ENCODE measurements around the gene GDPD4.

GDPD4 gene

GRCh38 chr11:77287615-77288273 lies 13.7 kb downstream of the GDPD4 start:
- peak; percentile 81 for DNase-seq (ENCODE audit: low read depth)

DNA sequence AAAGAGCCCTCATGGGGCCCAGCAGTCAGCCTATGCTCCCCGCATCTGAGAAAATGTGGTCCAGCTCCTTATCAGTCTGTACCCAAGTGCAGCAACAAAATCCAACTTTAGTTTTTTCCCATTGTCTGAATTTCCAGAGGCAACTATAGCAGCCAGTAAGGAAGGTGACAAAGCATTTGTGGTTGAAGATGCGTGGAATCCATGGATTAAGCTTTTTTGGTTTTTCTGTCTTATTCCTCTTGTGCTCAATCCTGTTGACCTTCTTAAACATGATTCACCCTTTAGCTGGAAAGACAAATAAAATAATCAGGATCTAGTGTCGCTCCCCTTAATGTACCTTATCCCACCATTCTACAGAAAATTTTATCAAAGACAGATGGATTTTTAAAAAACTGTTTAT lies 14.3 kb downstream of the GDPD4 start:
- in situ Hi-C loops (cut with HindIII; ENCODE audit: low sequenced_read_pairs), result no loop called here
- no peak for DNase-seq (ENCODE audit: low read depth)
- TF ChIP-seq, protein P1, sequence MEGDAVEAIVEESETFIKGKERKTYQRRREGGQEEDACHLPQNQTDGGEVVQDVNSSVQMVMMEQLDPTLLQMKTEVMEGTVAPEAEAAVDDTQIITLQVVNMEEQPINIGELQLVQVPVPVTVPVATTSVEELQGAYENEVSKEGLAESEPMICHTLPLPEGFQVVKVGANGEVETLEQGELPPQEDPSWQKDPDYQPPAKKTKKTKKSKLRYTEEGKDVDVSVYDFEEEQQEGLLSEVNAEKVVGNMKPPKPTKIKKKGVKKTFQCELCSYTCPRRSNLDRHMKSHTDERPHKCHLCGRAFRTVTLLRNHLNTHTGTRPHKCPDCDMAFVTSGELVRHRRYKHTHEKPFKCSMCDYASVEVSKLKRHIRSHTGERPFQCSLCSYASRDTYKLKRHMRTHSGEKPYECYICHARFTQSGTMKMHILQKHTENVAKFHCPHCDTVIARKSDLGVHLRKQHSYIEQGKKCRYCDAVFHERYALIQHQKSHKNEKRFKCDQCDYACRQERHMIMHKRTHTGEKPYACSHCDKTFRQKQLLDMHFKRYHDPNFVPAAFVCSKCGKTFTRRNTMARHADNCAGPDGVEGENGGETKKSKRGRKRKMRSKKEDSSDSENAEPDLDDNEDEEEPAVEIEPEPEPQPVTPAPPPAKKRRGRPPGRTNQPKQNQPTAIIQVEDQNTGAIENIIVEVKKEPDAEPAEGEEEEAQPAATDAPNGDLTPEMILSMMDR (IDR thresholded peaks at IDR 0.05; ENCODE audit: low read depth, low read length, missing control alignments), result no peak
- H3K4me3 ChIP-seq (ENCODE audit: low read depth, low read length), result no peak overlapping the region

More at GRCh38 chr11:77287615-77288273, 13.7 kb downstream of the GDPD4 start:
- H3K4me3 ChIP-seq (ENCODE audit: low read depth, low read length), result no peak overlapping the region
- TF ChIP-seq, protein P1 (IDR thresholded peaks at IDR 0.05; ENCODE audit: low read depth, low read length, missing control alignments), result no peak
- in situ Hi-C loops (cut with HindIII; ENCODE audit: low sequenced_read_pairs), result no loop called here

GRCh38 chr11:77284476-77285468 lies 16.7 kb downstream of the GDPD4 start:
- in situ Hi-C loops (cut with HindIII; ENCODE audit: low sequenced_read_pairs), result no loop called here
- TF ChIP-seq, protein P1 (IDR thresholded peaks at IDR 0.05; ENCODE audit: low read depth, low read length, missing control alignments), result no peak
- H3K4me3 ChIP-seq (ENCODE audit: low read depth, low read length), result no peak overlapping the region
- no peak for DNase-seq (ENCODE audit: low read depth)

DNA sequence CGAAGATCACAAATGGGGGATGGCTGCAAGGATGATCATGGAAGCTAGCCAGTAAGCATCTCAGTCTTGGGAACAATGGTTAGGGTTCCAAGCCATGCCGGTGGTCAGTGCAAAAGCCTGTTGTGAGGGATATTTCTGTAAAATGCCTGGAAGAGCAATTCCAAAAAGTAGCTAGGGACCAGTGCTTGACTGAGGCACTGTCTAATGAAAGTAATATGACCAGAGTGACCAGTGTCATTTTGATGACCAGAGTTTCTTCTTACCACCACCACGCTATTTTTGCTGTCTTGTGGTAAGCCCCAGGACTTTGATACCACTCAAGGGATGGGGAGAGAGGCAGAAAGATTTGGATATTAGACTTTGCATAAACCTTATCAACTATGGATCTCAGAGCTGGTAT lies 18.4 kb downstream of the GDPD4 start:
- H3K4me3 ChIP-seq (ENCODE audit: low read depth, low read length), result no peak overlapping the region
- DNase-seq (ENCODE audit: low read depth), result no peak
- in situ Hi-C loops (cut with HindIII; ENCODE audit: low sequenced_read_pairs), result no loop called here
- TF ChIP-seq, protein P1 (IDR thresholded peaks at IDR 0.05; ENCODE audit: low read depth, low read length, missing control alignments), result no peak

DNA sequence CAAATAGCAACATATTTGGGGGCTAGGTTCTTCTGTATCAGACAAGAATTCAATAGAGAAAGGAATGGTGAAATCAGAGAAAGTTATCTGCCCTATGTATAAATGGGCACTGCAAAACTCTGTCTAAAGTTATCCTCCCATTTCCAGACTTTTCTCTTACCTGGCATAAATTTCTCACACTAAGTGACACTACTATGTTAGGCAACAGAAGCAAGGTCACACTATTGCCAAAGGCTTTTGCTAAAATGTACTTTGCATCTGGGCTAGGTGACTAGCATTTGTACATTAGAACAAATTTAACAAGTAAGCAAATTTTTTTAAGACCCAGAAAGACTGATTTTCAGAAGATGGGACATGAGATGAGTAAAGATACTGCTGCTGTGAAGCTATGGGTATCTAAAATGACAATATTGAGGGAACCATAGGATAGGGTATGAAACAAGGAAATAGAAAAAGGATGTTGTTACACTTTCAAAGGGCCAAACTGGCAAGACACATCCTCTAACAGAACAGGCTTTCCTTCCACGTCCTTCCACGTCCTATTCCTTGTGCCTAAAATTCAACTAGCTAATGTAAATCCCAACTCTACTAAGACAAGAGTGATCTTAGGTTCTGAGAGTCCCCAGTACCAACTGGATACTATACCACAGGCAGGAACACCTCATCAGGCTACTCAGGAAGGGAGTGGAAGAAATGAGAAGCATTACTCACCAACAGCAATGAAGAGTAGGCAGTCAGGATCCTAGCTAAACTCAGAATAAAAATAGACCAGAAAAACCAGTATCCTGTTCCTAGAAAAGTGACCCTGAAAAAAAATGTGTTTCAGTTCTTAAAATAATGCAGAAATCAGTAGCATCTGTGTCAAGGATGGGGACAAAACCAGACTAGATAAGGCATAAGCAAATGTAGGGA lies 22.6 kb downstream of the GDPD4 start:
- DNase-seq (ENCODE audit: low read depth), result no peak
- in situ Hi-C loops (cut with HindIII; ENCODE audit: low sequenced_read_pairs), result no loop called here
- TF ChIP-seq, protein P1 (IDR thresholded peaks at IDR 0.05; ENCODE audit: low read depth, low read length, missing control alignments), result no peak
- no peak overlapping the region for H3K4me3 ChIP-seq (ENCODE audit: low read depth, low read length)

DNA sequence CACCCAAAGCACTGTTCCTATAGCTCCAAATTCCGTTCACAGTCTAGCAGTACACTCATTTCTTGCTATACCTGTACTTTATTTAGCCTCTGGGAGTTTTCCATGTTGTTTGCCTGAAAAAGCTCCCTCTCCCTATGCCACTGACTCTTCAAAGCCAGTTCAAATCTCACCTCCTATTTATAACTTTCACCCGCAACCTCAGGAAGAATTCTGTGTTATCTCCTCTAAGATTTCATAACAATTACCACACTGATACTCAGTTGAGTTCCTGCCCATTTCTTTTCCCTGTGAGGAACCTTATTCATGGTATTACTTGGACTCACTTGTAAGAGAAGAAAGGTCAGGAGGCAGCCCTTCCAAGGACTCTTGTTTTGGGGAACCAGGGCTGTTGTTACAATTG lies 25.2 kb downstream of the GDPD4 start:
- in situ Hi-C loops (cut with HindIII; ENCODE audit: low sequenced_read_pairs), result no loop called here
- DNase-seq (ENCODE audit: low read depth), result no peak
- H3K4me3 ChIP-seq (ENCODE audit: low read depth, low read length), result no peak overlapping the region
- TF ChIP-seq, protein P1 (IDR thresholded peaks at IDR 0.05; ENCODE audit: low read depth, low read length, missing control alignments), result no peak
